ENCODE results near the gene DENND1A.
"Not testable (repeated sequence)": the region's sequence is repeated elsewhere in the genome, so short reads cannot be mapped to it uniquely, and the experiment has no call there.

Gene DENND1A

DNA sequence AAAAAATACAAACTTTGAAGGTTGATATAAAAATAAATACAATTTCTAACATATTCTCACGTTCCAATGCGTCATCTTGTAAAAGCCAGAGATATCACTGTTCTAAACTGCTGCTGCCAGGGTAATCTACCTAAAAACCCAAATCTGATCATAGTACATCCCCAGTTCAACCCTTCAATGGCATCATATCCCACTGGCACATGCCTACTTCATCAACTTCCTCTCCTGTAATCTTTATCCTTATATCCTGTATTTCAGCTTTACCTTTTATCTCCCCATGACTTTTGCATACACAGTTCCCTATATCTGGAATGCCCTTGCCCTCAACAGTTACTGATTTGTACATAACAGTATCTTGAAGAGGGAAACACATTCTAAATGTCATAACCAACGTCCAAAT, 7.5 kb downstream of the DENND1A start:
- DNase-seq (ENCODE audit: low spot score): no peak

- no peak for DNase-seq (ENCODE audit: low spot score)
Measured at GRCh38 chr9:123914517-123915196, 15.3 kb downstream of the DENND1A start.

- DNase-seq (ENCODE audit: low spot score): no peak
Measured at GRCh38 chr9:123912167-123912897, 17.6 kb downstream of the DENND1A start.

- no peak for DNase-seq (ENCODE audit: low spot score)
Measured at GRCh38 chr9:123911024-123911423, 18.9 kb downstream of the DENND1A start.

GRCh38 chr9:123909192-123909591, 20.7 kb downstream of the DENND1A start:
- not testable (repeated sequence) for DNase-seq (ENCODE audit: low spot score)

DNA sequence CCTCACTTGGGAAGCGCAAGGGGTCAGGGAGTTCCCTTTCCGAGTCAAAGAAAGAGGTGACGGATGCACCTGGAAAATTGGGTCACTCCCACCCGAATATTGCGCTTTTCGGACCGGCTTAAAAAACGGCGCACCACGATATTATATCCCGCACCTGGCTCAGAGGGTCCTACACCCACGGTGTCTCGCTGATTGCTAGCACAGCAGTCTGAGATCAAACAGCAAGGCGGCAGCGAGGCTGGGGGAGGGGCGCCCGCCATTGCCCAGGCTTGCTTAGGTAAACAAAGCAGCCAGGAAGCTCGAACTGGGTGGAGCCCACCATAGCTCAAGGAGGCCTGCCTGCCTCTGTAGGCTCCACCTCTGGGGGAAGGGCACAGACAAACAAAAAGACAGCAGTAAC, 26.4 kb downstream of the DENND1A start:
- DNase-seq (ENCODE audit: low spot score): not testable (repeated sequence)

DNA sequence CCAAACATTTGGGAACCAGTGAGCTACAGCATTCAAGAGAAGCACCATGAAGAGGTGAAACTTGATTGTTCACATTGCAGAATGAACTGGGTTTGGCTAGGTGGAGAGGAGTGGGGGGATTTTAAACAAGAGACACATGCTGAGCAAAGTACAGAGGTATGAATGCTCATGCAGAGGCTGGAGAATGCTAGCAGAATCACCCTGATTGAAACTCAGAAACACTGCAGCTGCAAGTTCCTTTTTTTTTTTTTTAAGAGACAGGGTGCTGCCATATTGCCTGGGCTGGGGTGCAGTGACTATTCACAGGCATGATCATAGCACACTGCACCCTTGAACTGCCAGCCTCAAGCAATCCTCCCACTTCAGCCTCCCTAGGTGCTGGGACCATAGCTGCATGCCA, 35.1 kb downstream of the DENND1A start:
- no peak for DNase-seq (ENCODE audit: low spot score)

DNA sequence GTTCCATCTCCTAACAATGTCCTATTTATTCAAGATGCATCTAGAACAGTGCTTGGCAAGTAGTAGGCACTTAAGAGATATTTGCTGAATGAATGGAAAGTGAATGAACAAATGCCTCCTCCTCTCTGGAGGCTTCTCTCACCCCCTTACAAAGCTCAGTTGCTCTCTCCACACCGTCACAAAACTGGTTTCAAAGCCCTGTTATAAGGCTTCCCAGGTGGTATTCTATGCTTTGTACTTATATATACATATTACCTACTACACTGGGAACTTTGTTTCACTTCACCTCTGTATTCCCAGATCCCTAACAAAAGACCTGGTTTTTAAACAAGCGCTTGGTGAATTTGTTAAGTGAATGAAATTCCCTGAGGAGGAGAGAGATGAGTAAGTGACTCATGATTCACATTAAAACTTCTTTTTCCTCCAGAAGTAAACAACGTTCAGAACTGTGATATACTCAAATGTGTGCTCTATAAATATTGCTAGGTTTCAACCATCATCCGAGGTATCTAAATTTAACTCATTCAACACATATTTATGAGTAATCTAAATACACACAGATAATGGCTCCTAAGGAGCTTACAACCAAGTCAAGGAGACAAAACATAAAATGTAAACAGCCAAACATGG, 36.0 kb downstream of the DENND1A start:
- DNase-seq (ENCODE audit: low spot score): no peak

- DNase-seq (ENCODE audit: low spot score): no peak
Measured at GRCh38 chr9:123893115-123893514, 36.8 kb downstream of the DENND1A start.

DNA sequence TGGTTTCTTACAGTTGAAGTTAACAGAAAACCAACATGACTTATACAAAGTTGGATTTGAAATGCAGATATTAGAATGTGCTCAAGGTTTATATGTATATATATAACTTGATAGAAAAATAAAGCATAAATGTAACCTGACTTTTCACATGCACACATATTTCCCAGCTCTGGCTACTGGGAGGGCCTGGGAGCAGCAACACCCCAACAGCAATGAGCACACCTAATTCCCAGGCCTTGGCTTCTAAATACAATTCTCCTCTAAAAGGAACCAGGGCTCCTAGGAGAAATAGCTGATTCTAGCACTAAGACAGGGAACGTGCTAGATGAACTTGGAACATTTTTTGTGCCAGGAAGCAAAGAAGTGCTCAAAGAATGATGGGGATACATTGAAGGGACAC, 42.1 kb downstream of the DENND1A start:
- no peak for DNase-seq (ENCODE audit: low spot score)

DNA sequence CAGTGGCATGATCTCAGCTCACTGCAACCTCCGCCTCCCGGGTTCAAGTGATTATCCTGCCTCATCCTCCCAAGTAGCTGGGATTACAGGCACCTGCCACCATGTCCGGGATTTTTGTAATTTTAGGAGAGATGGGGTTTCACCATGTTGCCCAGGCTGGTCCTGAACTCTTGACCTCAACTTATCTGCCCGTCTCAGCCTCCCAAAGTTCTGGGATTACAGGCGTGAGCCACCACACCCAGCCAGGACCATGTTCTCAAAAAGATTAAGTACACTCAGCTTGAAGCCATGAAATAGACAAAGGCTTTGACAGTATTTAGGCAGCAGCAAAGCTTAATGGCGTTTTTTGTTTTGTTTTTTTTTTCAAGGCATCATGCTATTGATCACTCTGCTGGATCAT, 44.1 kb downstream of the DENND1A start:
- DNase-seq (ENCODE audit: low spot score): not testable (repeated sequence)

DNA sequence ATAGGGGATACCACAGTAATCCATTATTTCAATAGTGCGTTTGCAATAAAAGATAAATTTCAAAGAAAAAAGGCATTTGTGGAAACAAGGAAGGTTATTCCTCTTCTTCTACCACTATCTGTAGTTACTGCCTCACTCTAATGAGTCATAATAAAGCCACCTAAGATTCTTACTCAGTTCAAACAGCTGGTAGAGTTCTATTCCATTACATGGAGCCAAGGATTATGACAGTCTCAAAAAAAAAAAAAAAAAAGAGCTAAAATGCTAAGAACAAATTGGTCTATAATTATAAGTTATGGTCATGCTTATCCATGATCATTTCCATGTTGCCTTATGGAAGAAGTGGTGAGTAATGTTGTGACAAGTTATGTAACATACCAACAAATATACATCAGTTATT, 46.3 kb downstream of the DENND1A start:
- DNase-seq (ENCODE audit: low spot score): peak; percentile 52

DNA sequence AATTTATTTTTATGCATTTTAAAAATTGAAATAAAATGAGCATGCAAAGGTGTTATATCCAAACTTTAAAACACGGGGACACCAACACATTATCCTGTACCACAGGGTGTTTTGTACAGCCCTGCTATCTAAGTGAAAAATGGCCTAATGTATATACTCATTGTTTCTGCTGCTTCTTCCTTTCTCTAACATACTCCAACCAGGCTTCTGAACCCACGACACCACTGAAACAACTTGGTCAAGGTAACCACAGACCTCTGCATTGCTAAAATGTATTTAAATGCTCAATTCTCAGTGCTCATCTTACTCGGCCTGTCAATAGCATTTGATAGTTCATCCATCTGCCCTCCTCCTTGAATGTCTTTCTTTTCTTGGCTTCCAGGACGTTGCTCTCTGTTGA, 48.3 kb downstream of the DENND1A start:
- DNase-seq (ENCODE audit: low spot score): no peak

GRCh38 chr9:123880420-123880819, 49.5 kb downstream of the DENND1A start:
- DNase-seq (ENCODE audit: low spot score): no peak

GRCh38 chr9:123876750-123877149, 53.2 kb downstream of the DENND1A start:
- no peak for DNase-seq (ENCODE audit: low spot score)

- no peak for DNase-seq (ENCODE audit: low spot score)
Measured at GRCh38 chr9:123872710-123873109, 57.2 kb downstream of the DENND1A start.

- DNase-seq (ENCODE audit: low spot score): no peak
Measured at GRCh38 chr9:123871781-123872180, 58.1 kb downstream of the DENND1A start.

GRCh38 chr9:123868002-123868401, 61.9 kb downstream of the DENND1A start:
- no peak for DNase-seq (ENCODE audit: low spot score)

DNA sequence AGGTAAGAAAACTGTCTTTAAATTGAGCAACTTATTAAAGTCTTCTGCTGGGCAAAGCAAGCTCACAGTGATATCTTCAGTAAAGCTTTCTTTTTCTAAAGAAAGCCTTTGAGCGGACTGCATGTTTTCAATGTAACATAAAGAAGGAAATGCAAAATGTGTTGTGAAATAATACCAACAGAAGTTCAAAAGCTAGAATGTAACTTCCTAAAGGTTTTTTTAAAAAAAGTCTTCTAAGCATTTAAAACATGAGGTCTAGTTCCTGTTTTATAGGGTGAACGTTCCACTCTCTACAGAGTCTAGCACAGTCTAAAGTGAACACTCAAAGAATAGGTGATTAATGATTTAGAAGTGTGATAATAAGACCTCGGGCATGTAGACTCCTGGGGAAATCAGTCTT, 62.9 kb downstream of the DENND1A start:
- no peak for DNase-seq (ENCODE audit: low spot score)

DNA sequence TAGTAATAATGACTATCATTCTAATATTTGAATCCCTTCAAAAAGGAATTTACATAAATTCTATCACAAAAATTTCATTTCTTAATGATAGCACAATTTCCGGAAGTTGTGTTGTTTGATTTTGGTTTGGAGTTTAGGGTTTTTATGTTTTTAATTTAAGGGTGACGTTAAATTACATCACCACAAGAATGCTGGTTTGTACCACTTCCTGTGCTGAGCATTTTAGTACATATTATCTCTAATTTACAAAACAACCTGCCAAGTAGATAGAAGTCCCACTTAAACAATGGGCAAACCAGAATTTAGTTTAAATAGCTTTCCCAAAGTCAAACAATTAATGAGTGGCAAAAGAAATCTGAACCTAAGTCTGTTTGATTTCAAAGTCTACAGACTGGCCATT, 63.4 kb downstream of the DENND1A start:
- no peak for DNase-seq (ENCODE audit: low spot score)

GRCh38 chr9:123865226-123866000, 64.5 kb downstream of the DENND1A start:
- no peak for DNase-seq (ENCODE audit: low spot score)

DNA sequence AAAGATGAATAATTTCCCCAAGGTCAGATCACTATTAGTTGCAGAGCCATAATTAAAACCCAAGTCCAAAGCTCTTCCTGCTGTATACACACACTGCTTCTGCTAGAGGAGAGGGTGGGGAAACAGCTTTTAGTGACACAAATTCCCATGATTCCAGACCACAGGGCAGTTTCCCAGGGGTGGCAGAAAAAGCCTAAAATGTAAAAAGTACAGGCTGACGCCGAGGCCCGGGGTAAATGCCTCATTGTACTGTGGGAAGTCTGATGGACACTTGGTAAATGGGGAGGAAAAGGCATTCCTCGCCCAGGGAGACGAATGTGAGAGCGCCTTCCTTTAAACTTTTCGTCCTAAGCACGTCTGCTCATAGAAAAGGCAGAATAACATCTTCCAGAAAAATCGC, 65.7 kb downstream of the DENND1A start:
- DNase-seq (ENCODE audit: low spot score): no peak
